Gastrocnemius medialis (tissue), 4 donors: ENCODE data around the gene VWDE.

ENCODE experiments used
- CTCF ChIP-seq, 5 experiments: fragments of 450-650 bp in 3 of 5; fragments of 200-600 bp in 2 of 5; sonication (generic) in 2 of 5; IDR thresholded peaks in 4 of 5; conservative IDR thresholded peaks in 1 of 5; 1 replicate in 4 of 5; 2 replicates in 1 of 5; pipeline ENCODE4 v1.5.1; 2016 to 2019; ENCODE audit warnings: antibody characterized with exemption in 5 of 5, mild to moderate bottlenecking in 3 of 5, moderate library complexity in 3 of 5
- POLR2A ChIP-seq, 2 donors: fragments of 450-650 bp; IDR thresholded peaks; one replicate each; pipeline ENCODE4 v1.6.1; 2017; ENCODE audit warnings: antibody characterized with exemption in 2 of 2, mild to moderate bottlenecking in 2 of 2, moderate library complexity in 2 of 2

DNA sequence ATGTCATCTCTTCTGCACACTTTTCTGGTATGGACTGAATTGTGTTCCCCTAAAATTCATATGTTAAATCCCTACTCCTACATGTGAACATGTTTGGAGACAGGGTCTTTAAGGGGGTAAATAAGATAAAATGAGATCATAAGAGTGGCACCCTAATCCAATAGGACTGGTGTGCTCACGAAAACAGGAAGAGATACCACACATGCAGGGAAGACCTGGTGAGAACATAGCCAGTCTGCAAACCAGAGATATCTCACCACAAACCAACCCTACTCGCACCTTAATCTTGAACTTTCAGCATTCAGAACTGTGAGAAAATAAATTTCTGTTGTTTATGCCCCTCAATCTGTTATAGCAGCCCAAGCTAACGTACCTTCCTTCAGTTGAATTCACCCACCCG is 51.8 kb downstream of the VWDE start:
- no peak for TF ChIP-seq CTCF (IDR thresholded peaks at IDR 0.05 in 4 of 5, conservative IDR thresholded peaks at IDR 0.05 in 1 of 5)
- TF ChIP-seq POLR2A (IDR thresholded peaks at IDR 0.05) = no peak
